ENCODE measurements around the gene ADCY6. TPM values are rescaled to one million over a fixed set of nuclear protein-coding genes. Genes with fewer than 3 reads are reported as not detected.

ADCY6 gene
- polyA plus RNA-seq, 3 donors, result 0.03 to 0.29 TPM; not detected in 1

GRCh38 chr12:48828841-48829575, 40.1 kb upstream of the ADCY6 start:
- H3K4me1 Mint-ChIP-seq, result peaks cover 2% of the 10 kb centered on the region
- H3K4me3 ChIP-seq (replicated peaks in 1 of 3; ENCODE audit: low read depth in 2 of 3, low read length in 3 of 3), result no peak overlapping the region
- H3K27ac Mint-ChIP-seq, result peak overlapping the region in 3 of 7 donors; percentile 16 to 40 (median 31)
- no peak for TF ChIP-seq CTCF (IDR thresholded peaks at IDR 0.05)
- H3K4me2 ChIP-seq (replicated peaks; ENCODE audit: extremely low read depth, low read length, poor library complexity, severe bottlenecking), result no peak overlapping the region
- H3K79me2 ChIP-seq (ENCODE audit: insufficient read depth, low read length), result no peaks in the 10 kb centered on the region
- H2AFZ ChIP-seq (ENCODE audit: insufficient read depth, low read depth, low read length, poor library complexity, severe bottlenecking), result no peak overlapping the region
- DNase-seq, result no peak
- H3K27me3 ChIP-seq (ENCODE audit: control insufficient read depth in 2 of 2, insufficient read depth in 2 of 2, low read length in 2 of 2), result no peaks in the 10 kb centered on the region
- no peaks in the 10 kb centered on the region for H3K9me3 Mint-ChIP-seq
- H3K9me3 ChIP-seq (replicated peaks in 1 of 2; ENCODE audit: control insufficient read depth in 1 of 2, insufficient read depth in 1 of 2, low read length in 2 of 2), result no peaks in the 10 kb centered on the region
- H4K20me1 ChIP-seq (ENCODE audit: insufficient read depth, low read length), result peaks cover 27% of the 10 kb centered on the region
- intact Hi-C loops (cut with micrococcal nuclease), result no loop called here
- H3K4me3 Mint-ChIP-seq, result no peak overlapping the region
- no peak overlapping the region for H3K9ac ChIP-seq (ENCODE audit: insufficient read depth, low read length, poor library complexity, severe bottlenecking)
- H3K36me3 ChIP-seq (replicated peaks in 1 of 2; ENCODE audit: control insufficient read depth in 1 of 2, insufficient read depth in 2 of 2, low read length in 2 of 2), result peaks cover 57 to 63% of the 10 kb centered on the region in 2 donors
- 95% methylated on average over 7 of the region's 16 CpGs for WGBS (ENCODE audit: insufficient coverage)
- peaks cover 0 to 2% (median 0%) of the 10 kb centered on the region in 3 donors for H3K27me3 Mint-ChIP-seq (ENCODE audit: low read depth in 3 of 3)
- no peaks in the 10 kb centered on the region for H3K4me1 ChIP-seq (ENCODE audit: control insufficient read depth in 1 of 2, insufficient read depth in 2 of 2, low read length in 2 of 2)
- no peak overlapping the region for H3K27ac ChIP-seq (ENCODE audit: low read depth in 1 of 2, low read length in 2 of 2)
- peaks cover 56 to 60% of the 10 kb centered on the region in 2 donors for H3K36me3 Mint-ChIP-seq

GRCh38 chr12:48828293-48828692, 39.4 kb upstream of the ADCY6 start:
- no peak overlapping the region for H3K4me2 ChIP-seq (replicated peaks; ENCODE audit: extremely low read depth, low read length, poor library complexity, severe bottlenecking)
- H3K36me3 Mint-ChIP-seq, result peaks cover 49 to 53% of the 10 kb centered on the region in 2 donors
- H3K4me3 ChIP-seq (replicated peaks in 1 of 3; ENCODE audit: low read depth in 2 of 3, low read length in 3 of 3), result no peak overlapping the region
- H3K4me1 ChIP-seq (ENCODE audit: control insufficient read depth in 1 of 2, insufficient read depth in 2 of 2, low read length in 2 of 2), result no peaks in the 10 kb centered on the region
- H3K36me3 ChIP-seq (replicated peaks in 1 of 2; ENCODE audit: control insufficient read depth in 1 of 2, insufficient read depth in 2 of 2, low read length in 2 of 2), result peaks cover 50 to 56% of the 10 kb centered on the region in 2 donors
- no peak for DNase-seq
- WGBS (ENCODE audit: insufficient coverage), result 100% methylated on average over 2 of the region's 2 CpGs
- H3K9me3 ChIP-seq (replicated peaks in 1 of 2; ENCODE audit: control insufficient read depth in 1 of 2, insufficient read depth in 1 of 2, low read length in 2 of 2), result no peaks in the 10 kb centered on the region
- peaks cover 27% of the 10 kb centered on the region for H4K20me1 ChIP-seq (ENCODE audit: insufficient read depth, low read length)
- H3K27me3 ChIP-seq (ENCODE audit: control insufficient read depth in 2 of 2, insufficient read depth in 2 of 2, low read length in 2 of 2), result no peaks in the 10 kb centered on the region
- H3K27me3 Mint-ChIP-seq (ENCODE audit: low read depth in 3 of 3), result peaks cover 0 to 2% (median 1%) of the 10 kb centered on the region in 3 donors
- no peak overlapping the region for H3K27ac ChIP-seq (ENCODE audit: low read depth in 1 of 2, low read length in 2 of 2)
- H3K79me2 ChIP-seq (ENCODE audit: insufficient read depth, low read length), result no peaks in the 10 kb centered on the region
- H3K4me1 Mint-ChIP-seq, result peaks cover 2% of the 10 kb centered on the region
- H3K4me3 Mint-ChIP-seq, result no peak overlapping the region
- no peak overlapping the region for H3K27ac Mint-ChIP-seq
- intact Hi-C loops (cut with micrococcal nuclease), result no loop called here
- no peak for TF ChIP-seq CTCF (IDR thresholded peaks at IDR 0.05)
- no peaks in the 10 kb centered on the region for H3K9me3 Mint-ChIP-seq
- H3K9ac ChIP-seq (ENCODE audit: insufficient read depth, low read length, poor library complexity, severe bottlenecking), result no peak overlapping the region
- no peak overlapping the region for H2AFZ ChIP-seq (ENCODE audit: insufficient read depth, low read depth, low read length, poor library complexity, severe bottlenecking)

Measured in CD14-positive monocyte (primary cell).